Smooth muscle cell of bladder (primary cell): ENCODE data around the gene SERINC2. TPM values are rescaled to one million over a fixed set of nuclear protein-coding genes. Genes with fewer than 3 reads are reported as not detected.

Experiments used
- total RNA-seq: library from RNA; depleted of rRNA; stranded (reverse); fragments of >200 nt; gene quantifications from 2 replicates; pipeline ENCODE4 v1.2.3, GENCODE V29; 2014

SERINC2 gene
- 4.0 and 5.2 TPM in 2 replicates for total RNA-seq

DNA sequence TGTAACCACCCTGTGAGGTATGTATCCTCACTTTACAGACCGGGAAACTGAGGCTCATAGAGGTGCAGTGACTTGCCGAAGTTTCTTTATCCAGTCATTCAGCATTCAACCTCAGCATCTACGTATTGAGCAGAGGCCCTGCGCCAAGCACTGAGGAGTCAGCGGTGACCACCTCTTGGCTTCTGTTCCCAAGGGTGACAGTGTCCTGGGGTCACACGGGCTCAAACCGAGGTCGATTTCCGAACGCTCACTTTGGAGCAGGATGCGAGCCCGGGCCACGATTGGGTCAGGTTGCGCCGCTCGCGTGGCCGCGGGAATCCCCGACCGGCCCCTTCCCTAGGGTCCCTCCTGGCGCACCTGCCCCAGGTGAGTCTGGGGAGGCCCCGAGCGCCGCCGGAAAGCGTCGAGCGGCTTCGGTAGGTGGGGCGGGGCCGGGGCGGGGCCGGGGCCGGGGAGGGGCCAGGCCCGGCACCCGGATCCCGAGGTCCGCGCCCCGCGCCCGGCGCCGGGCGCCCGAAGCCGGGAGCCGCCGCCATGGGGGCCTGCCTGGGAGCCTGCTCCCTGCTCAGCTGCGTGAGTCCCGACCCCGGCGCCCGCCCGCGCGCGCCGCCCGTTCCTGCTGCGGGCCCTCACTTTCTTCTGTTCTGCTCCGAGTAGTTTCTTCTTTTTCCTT is at the start of gene SERINC2:
SERINC2 (plus strand) TSS at position 482 of the 673 bp plus-strand sequence; CDS start at position 535, 53 bp downstream.

GRCh38 chr1:31373056-31373896 is 39.7 kb upstream of the SERINC2 start, which contains the start of gene FABP3:
TSS of gene FABP3 (minus strand) at chr1:31373076. CDS start at chr1:31373014, 62 bp downstream.

Other genes with a start within 250 kb of the SERINC2 start
- 0.09 TPM in 1 of 2 replicates, not detected in the other for gene NKAIN1, start 173.3 kb upstream of the SERINC2 start, total RNA-seq
- 112 and 127 TPM in 2 replicates for gene SNRNP40, start 116.4 kb upstream of the SERINC2 start, total RNA-seq
- 31.6 and 47.5 TPM in 2 replicates for gene ZCCHC17, start 116.2 kb upstream of the SERINC2 start, total RNA-seq
- 58.3 and 116 TPM in 2 replicates for gene FABP3, start 40.1 kb upstream of the SERINC2 start, total RNA-seq
- gene TINAGL1, start 163.3 kb downstream of the SERINC2 start, total RNA-seq: 15.1 and 21.1 TPM in 2 replicates
- not detected in 2 replicates for gene HCRTR1, start 204.5 kb downstream of the SERINC2 start, total RNA-seq
- 70.1 and 79.0 TPM in 2 replicates for gene PEF1, start 231.7 kb downstream of the SERINC2 start, total RNA-seq